Suprapubic skin (tissue), 4 donors: ENCODE measurements around the gene STK31. TPM values are rescaled to one million over a fixed set of nuclear protein-coding genes. Genes with fewer than 3 reads are reported as not detected.
"Not testable (repeated sequence)": the region's sequence is repeated elsewhere in the genome, so short reads cannot be mapped to it uniquely, and the experiment has no call there.

Experiments
- DNase-seq, 2 donors: peaks; one replicate each; pipeline ENCODE4 v3.0.0-alpha.2; 2019; ENCODE audit warnings: low spot score in 2 of 2
- H3K27ac ChIP-seq: fragments of 200-600 bp; sonication (generic); one replicate; pipeline ENCODE4 v1.5.1; 2019
- H3K27me3 ChIP-seq: fragments of 200-600 bp; sonication (generic); one replicate; pipeline ENCODE4 v1.5.1; 2019
- H3K36me3 ChIP-seq: fragments of 200-600 bp; sonication (generic); one replicate; pipeline ENCODE4 v1.5.1; 2019
- H3K4me1 ChIP-seq: fragments of 200-600 bp; sonication (generic); one replicate; pipeline ENCODE4 v1.5.1; 2019
- H3K4me3 ChIP-seq: fragments of 200-600 bp; sonication (generic); one replicate; pipeline ENCODE4 v1.5.1; 2019; ENCODE audit warnings: mild to moderate bottlenecking
- H3K9me3 ChIP-seq: fragments of 200-600 bp; sonication (generic); one replicate; pipeline ENCODE4 v1.5.1; 2019
- CTCF ChIP-seq, 2 donors: fragments of 200-600 bp in 1 of 2; fragments of 450-650 bp in 1 of 2; sonication (generic) in 1 of 2; IDR thresholded peaks; one replicate each; pipeline ENCODE4 v1.5.1; 2016 to 2019; ENCODE audit warnings: antibody characterized with exemption in 2 of 2, mild to moderate bottlenecking in 1 of 2, moderate library complexity in 1 of 2
- EP300 ChIP-seq: sonication (generic); formaldehyde crosslinking; IDR thresholded peaks from one replicate; pipeline ENCODE4 v1.6.1; 2017; ENCODE audit warnings: antibody characterized with exemption
- POLR2A ChIP-seq, 2 donors: fragments of 450-650 bp; IDR thresholded peaks; one replicate each; pipeline ENCODE4 v1.6.1; 2017; ENCODE audit warnings: antibody characterized with exemption in 2 of 2, mild to moderate bottlenecking in 2 of 2, moderate library complexity in 2 of 2
- POLR2AphosphoS5 ChIP-seq, 3 donors: sonication (generic); formaldehyde crosslinking; IDR thresholded peaks; one replicate each; pipeline ENCODE4 v1.6.1; 2017; ENCODE audit warnings: antibody characterized with exemption in 3 of 3
- WGBS: methylation state at CpG from one replicate; pipeline ENCODE4 v1.1.5; 2018; 5-methylcytosine and 5-hydroxymethylcytosine counted together
- total RNA-seq, 4 donors: library from RNA; depleted of rRNA; stranded (reverse); fragments of >200 nt; gene quantifications; one replicate each; pipeline ENCODE4 v1.1.0, GENCODE V29; 2016

The STK31 gene
- total RNA-seq, 4 donors from 2014 or later = 0.91 to 1.0 TPM; not detected in 2

- H3K27me3 ChIP-seq = no peaks in the 10 kb centered on the region
- H3K4me1 ChIP-seq = no peaks in the 10 kb centered on the region
- H3K36me3 ChIP-seq = no peaks in the 10 kb centered on the region
- H3K9me3 ChIP-seq = peaks cover 15% of the 10 kb centered on the region
- no peak for TF ChIP-seq EP300
- no peak for TF ChIP-seq CTCF (IDR thresholded peaks at IDR 0.05)
- no peak for TF ChIP-seq POLR2AphosphoS5 (IDR thresholded peaks at IDR 0.05)
- TF ChIP-seq POLR2A (IDR thresholded peaks at IDR 0.05) = no peak
- H3K4me3 ChIP-seq = no peak overlapping the region
- H3K27ac ChIP-seq = no peak overlapping the region
- DNase-seq = no peak
Observed at GRCh38 chr7:23742051-23742450, 32.0 kb downstream of the STK31 start.

- H3K27ac ChIP-seq = no peak overlapping the region
- WGBS = 95% methylated on average over 4 of the region's 4 CpGs
- peaks cover 15% of the 10 kb centered on the region for H3K9me3 ChIP-seq
- H3K4me3 ChIP-seq = no peak overlapping the region
- TF ChIP-seq EP300 (no peak), POLR2A (IDR thresholded peaks at IDR 0.05) (no peak)
- no peaks in the 10 kb centered on the region for H3K36me3 ChIP-seq
- H3K27me3 ChIP-seq = no peaks in the 10 kb centered on the region
- DNase-seq = no peak
- H3K4me1 ChIP-seq = no peaks in the 10 kb centered on the region
Observed at GRCh38 chr7:23743226-23743625, 33.2 kb downstream of the STK31 start.

GRCh38 chr7:23746629-23747028, 36.6 kb downstream of the STK31 start:
- DNase-seq = no peak
- Histone ChIP-seq H3K9me3 (peaks cover 15% of the 10 kb centered on the region), H3K4me3 (no peak overlapping the region), H3K27me3 (no peaks in the 10 kb centered on the region), H3K36me3 (no peaks in the 10 kb centered on the region), H3K4me1 (no peaks in the 10 kb centered on the region), H3K27ac (no peak overlapping the region)
- TF ChIP-seq EP300 = no peak
- TF ChIP-seq POLR2A (IDR thresholded peaks at IDR 0.05) = no peak
- TF ChIP-seq POLR2AphosphoS5 (IDR thresholded peaks at IDR 0.05) = no peak
- TF ChIP-seq CTCF (IDR thresholded peaks at IDR 0.05) = no peak
- WGBS = 76% methylated on average over 1 of the region's 1 CpG

- no peak for TF ChIP-seq POLR2AphosphoS5 (IDR thresholded peaks at IDR 0.05)
- TF ChIP-seq CTCF (IDR thresholded peaks at IDR 0.05) = no peak
- TF ChIP-seq EP300 = no peak
- TF ChIP-seq POLR2A (IDR thresholded peaks at IDR 0.05) = no peak
- 49% methylated on average over 1 of the region's 1 CpG for WGBS
- no peaks in the 10 kb centered on the region for H3K4me1 ChIP-seq
- DNase-seq = no peak
- H3K27me3 ChIP-seq = no peaks in the 10 kb centered on the region
- H3K27ac ChIP-seq = no peak overlapping the region
- no peaks in the 10 kb centered on the region for H3K9me3 ChIP-seq
- no peak overlapping the region for H3K4me3 ChIP-seq
- H3K36me3 ChIP-seq = no peaks in the 10 kb centered on the region
Observed at GRCh38 chr7:23751852-23752251, 41.8 kb downstream of the STK31 start.

GRCh38 chr7:23758839-23759238, 48.8 kb downstream of the STK31 start:
- not testable (repeated sequence) for DNase-seq, H3K27me3 ChIP-seq, H3K4me3 ChIP-seq, H3K9me3 ChIP-seq, H3K27ac ChIP-seq, H3K4me1 ChIP-seq, H3K36me3 ChIP-seq
- WGBS = 89% methylated on average over 3 of the region's 3 CpGs

- no peak for DNase-seq
- no peaks in the 10 kb centered on the region for H3K9me3 ChIP-seq
- H3K27me3 ChIP-seq = no peaks in the 10 kb centered on the region
- H3K36me3 ChIP-seq = no peaks in the 10 kb centered on the region
- peaks cover 4% of the 10 kb centered on the region for H3K4me1 ChIP-seq
- no peak overlapping the region for H3K4me3 ChIP-seq
- no peak for TF ChIP-seq EP300
- no peak for TF ChIP-seq POLR2A (IDR thresholded peaks at IDR 0.05)
- no peak for TF ChIP-seq POLR2AphosphoS5 (IDR thresholded peaks at IDR 0.05)
- no peak for TF ChIP-seq CTCF (IDR thresholded peaks at IDR 0.05)
- no peak overlapping the region for H3K27ac ChIP-seq
Observed at GRCh38 chr7:23759671-23760391, 49.8 kb downstream of the STK31 start.
